KBM-7 (cell line): Measurements from ENCODE around the gene WDFY2.
"Not testable (repeated sequence)": the region's sequence is repeated elsewhere in the genome, so short reads cannot be mapped to it uniquely, and the experiment has no call there.

ENCODE experiments used
- DNase-seq: peaks from one replicate; pipeline ENCODE4 v3.0.0-alpha.2; 2015
- in situ Hi-C: fragments of 300-500 bp; cut with MboI; formaldehyde crosslinking; loops from 2 replicates; pipeline ENCODE4 v1.14.3; 2020; ENCODE audit warnings: low sequenced_read_pairs, low pct_unique_long_range_greater_than_20kb, mixed read lengths

The WDFY2 gene, protein sequence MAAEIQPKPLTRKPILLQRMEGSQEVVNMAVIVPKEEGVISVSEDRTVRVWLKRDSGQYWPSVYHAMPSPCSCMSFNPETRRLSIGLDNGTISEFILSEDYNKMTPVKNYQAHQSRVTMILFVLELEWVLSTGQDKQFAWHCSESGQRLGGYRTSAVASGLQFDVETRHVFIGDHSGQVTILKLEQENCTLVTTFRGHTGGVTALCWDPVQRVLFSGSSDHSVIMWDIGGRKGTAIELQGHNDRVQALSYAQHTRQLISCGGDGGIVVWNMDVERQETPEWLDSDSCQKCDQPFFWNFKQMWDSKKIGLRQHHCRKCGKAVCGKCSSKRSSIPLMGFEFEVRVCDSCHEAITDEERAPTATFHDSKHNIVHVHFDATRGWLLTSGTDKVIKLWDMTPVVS

GRCh38 chr13:51583875-51584730 is at the start of gene WDFY2:
Gene WDFY2, plus strand, starts transcription at chr13:51584462. Its CDS starts 226 bp downstream, at chr13:51584688.
- peak; percentile 100 for DNase-seq
- in situ Hi-C loops, result no loop called here

DNA sequence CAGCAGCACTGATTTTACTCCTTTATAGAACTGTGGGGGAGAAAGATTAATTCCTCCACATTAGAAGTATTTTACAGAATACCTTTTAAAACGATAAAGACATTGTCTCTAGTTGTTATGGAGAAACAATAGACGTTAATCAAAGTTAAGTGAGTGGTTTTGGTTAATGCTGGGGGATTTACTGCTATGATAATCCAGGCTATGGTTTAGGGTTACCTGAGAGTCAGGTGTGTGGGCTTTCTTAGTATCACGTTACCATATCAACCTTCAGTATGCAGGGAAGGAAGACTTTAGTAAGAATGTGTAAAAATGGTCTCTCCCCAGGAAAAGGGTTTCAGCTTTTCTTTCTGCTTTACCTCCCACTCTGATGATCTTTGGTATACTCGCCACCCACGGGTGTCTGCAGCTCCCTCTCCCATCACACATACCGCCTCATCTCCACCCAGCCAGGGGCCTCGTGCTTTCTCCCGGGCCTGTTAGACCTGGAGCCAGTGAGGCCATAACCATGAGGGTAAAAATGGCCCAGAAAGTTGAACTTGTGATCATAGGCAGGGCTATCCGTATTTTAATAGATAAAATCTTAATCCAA is 45.6 kb upstream of the WDFY2 start:
- in situ Hi-C loops, result no loop called here
- DNase-seq, result no peak

- DNase-seq, result no peak
- in situ Hi-C loops, result no loop called here
Measured at GRCh38 chr13:51539887-51540286, 44.4 kb upstream of the WDFY2 start.

DNA sequence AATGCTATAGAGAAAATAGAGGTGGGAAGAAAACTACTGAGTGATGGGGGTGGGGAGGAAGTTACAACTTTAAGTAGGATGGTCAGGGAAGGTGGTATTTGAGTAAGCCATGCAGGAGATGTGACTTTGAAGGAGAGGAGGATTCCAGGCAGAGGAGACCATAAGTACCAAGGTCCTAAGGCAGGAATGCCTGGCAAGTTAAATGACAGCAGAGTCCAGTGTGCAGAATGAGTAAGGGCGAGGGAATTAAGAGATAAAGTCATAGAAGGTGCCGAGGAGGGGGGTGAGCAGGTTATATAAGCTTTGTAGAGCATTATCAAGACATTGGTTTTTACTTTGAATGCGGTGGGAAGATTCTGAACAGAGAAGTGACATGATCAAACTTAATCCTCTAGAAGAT is 43.2 kb upstream of the WDFY2 start:
- no peak for DNase-seq
- in situ Hi-C loops, result no loop called here

DNA sequence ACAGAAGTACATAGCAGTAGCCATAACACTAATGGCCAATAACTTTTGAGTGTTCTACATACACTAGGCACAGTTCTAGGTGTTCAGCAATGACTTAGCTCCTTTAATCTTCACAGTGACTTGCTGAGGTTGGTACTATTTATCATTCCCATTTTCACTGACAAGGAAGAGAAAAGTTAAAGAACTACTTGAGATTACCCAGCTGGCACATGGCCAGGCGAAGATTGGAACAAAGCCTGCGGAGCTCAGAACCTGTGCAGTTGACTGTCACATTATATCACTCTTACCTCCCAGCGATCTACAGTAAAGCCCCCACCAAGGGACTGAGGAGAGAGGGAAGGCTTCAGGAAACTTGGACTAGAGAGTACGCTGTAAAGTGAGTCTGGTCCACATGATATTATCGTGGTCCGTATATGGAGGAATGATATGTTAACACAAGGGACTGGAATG is 42.4 kb upstream of the WDFY2 start:
- in situ Hi-C loops, result no loop called here
- DNase-seq, result no peak

DNA sequence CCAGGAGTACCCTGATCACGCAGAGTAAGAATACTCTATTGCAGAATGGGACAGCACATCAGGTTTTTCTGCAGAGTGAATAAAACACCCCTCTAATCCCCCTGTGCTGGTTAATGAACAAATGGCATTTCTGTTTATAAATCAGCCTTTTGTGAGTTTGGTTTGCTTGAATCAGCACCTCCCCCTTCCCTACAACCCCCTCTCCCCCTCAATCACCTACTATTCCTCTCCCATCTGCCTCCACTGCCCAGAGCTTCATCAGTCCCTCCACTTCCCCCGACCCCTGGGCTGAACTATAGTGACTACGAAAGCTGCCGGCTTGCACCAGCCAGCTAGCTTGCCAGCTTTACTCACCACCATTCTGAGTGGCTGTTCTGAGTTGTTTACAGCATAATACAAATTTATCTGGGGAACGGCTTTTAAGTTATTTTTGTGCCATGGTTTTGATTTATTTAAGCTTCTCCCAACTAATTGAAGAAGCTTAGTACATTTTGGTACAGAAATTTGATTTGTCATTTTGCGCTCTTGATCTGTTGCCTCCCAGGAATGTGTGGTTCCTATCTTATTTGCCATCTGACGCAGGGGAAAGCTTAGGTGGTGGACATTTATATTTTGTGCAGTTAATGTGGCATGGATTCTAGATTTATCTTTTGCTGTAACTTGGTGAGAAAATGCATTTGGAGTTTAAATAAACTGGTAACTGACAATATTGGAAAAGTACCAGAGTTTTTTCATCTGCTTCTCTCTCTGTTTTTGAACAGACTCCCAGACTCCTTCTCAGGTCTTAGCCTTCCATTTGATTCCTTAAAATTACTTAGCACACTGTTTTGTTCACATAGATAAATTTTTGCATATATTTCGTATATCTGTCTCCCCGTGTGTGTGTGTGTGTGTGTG is 41.7 kb upstream of the WDFY2 start:
- no peak for DNase-seq
- in situ Hi-C loops, result no loop called here

DNA sequence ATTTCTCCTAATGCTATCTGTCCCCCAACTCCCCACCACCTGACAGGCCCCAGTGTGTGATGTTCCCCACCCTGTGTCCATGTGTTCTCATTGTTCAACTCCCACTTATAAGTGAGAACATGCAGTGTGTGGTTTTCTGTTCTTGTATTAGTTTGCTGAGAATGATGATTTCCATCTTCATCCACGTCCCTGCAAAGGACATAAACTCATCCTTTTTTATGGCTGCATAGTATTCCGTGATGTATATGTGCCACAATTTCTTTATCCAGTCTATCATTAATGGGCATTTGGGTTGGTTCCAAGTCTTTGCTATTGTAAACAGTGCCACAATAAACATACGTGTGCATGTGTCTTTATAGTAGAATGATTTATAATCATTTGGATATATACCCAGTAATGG is 38.8 kb upstream of the WDFY2 start:
- in situ Hi-C loops, DNase-seq: not testable (repeated sequence)

DNA sequence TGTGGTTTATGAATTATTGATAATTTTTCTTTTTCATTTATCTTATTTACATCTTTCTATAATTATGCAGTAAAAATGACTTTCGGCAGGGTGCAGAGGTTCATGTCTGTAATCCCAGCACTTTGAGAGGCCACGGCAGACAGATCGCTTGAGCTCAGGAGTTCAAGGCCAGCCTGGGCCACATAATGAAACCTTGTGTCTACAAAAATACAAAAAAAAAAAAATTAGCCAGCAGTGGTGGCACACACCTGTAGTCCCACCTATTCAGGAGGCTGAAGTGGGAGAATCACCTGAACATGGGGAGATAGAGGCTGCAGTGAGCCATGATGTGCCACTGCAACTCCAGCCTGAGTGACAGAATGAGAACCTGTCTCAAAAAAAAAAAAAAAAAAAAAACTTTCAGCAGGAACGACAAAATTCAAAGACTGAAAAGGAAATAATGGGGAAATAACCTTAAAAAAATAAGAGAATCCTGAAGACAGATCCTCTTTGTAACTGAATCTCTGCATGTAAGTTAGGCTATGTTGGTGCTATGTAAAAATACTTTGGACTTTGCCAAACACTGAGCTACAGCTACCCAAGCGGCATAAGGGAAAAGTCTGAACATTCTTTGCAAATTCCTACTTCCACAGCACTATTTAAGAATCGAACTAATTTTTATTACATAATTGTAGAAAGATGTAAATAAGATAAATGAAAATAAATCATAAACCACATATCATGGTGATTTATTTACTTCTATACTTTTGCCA is 36.7 kb upstream of the WDFY2 start:
- in situ Hi-C loops, result no loop called here
- no peak for DNase-seq

DNA sequence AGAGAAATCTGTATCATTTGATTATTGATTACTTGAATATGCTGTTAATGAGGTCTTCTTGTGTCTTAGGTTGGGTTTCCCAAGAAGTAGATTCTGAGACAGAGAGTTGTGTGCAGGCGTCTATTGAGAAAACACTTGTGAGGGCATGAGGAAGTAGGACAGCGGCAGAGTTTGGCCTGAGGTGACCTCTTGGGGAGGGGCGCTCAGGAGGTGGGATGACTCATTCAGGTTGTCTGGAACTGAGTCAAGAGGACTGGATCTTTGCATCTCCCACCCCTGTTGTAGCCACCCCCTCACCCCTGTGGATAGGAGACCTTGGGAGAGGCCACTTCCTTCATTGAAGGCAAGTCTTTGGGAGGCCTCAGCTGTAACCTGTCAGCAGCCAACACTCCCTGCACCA is 35.2 kb upstream of the WDFY2 start:
- DNase-seq, result peak; percentile 94
- in situ Hi-C loops, result no loop called here

GRCh38 chr13:51549593-51549992 is 34.7 kb upstream of the WDFY2 start:
- no peak for DNase-seq
- in situ Hi-C loops, result no loop called here

DNA sequence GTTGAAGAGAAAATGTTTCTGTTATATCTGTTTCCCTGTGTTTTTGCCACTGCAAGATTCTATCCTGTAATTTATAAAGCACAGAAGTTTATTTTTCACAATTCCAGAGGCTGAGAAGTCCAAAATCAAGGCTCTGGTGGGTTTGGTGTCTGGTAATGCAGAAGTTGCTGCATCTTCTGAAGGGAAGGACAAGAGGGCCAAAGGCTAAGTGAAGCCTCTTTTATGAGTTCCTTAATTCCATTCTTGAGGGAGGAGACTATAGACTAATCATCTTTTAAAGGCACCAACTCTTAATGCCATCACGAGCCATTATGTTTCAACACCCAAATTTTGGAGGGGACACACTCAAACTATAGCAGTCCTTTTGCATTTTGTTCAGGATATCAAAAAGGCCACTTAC is 34.1 kb upstream of the WDFY2 start:
- in situ Hi-C loops, result no loop called here

GRCh38 chr13:51551416-51551815 is 32.8 kb upstream of the WDFY2 start:
- DNase-seq, result no peak
- in situ Hi-C loops, result no loop called here

More for the DNA sequence above, 34.1 kb upstream of the WDFY2 start:
- peak; percentile 43 for DNase-seq

DNA sequence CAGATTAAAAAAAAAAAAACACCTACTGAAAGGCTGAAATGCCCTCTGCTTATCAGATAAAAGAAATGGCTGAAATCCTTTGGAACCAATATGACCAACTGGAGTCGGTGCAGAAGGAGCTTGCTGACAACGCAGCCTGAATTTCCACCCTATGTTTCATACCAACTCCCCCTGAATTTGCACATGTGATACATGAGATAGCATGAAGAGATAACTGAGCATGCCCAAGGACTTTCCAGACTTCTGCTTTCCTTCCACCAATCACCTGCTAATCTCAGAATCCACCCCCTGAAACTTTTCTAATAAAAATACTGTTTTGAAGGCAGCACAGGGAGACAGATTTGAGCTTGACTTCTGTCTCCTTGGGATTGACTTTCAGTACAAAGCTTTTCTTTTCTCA is 32.2 kb upstream of the WDFY2 start:
- in situ Hi-C loops, result no loop called here
- DNase-seq, result peak; percentile 89

GRCh38 chr13:51553531-51553930 is 30.7 kb upstream of the WDFY2 start:
- in situ Hi-C loops, result no loop called here
- no peak for DNase-seq

GRCh38 chr13:51556740-51557139 is 27.5 kb upstream of the WDFY2 start:
- no peak for DNase-seq
- in situ Hi-C loops, result no loop called here

- in situ Hi-C loops, result no loop called here
- DNase-seq, result no peak
Measured at GRCh38 chr13:51557438-51557837, 26.8 kb upstream of the WDFY2 start.

- peak; percentile 35 for DNase-seq
- in situ Hi-C loops, result no loop called here
Measured at GRCh38 chr13:51557875-51558612, 26.2 kb upstream of the WDFY2 start.
